Glutamatergic neuron (in vitro differentiated cells): ENCODE data around the gene SPO11. TPM values are rescaled to one million over a fixed set of nuclear protein-coding genes. Genes with fewer than 3 reads are reported as not detected.

Experiments used
- DNase-seq: peaks from one replicate; pipeline ENCODE4 v3.0.0; 2022
- H3K27ac Mint-ChIP-seq: one replicate; pipeline ENCODE4 v1.8.0; 2020; ENCODE audit warnings: mild to moderate bottlenecking, mixed read lengths, inconsistent platforms; ENCODE audit not compliant: unreplicated experiment
- H3K27me3 Mint-ChIP-seq: one replicate; pipeline ENCODE4 v1.8.0; 2020; ENCODE audit warnings: mild to moderate bottlenecking, moderate library complexity, mixed read lengths, inconsistent platforms; ENCODE audit not compliant: unreplicated experiment
- H3K36me3 Mint-ChIP-seq: one replicate; pipeline ENCODE4 v1.8.0; 2020; ENCODE audit warnings: mild to moderate bottlenecking, mixed read lengths, inconsistent platforms; ENCODE audit not compliant: unreplicated experiment
- H3K4me1 Mint-ChIP-seq: one replicate; pipeline ENCODE4 v1.8.0; 2020; ENCODE audit warnings: mild to moderate bottlenecking, low read depth, mixed read lengths, inconsistent platforms; ENCODE audit not compliant: unreplicated experiment
- H3K4me3 Mint-ChIP-seq: one replicate; pipeline ENCODE4 v1.8.0; 2020; ENCODE audit warnings: mild to moderate bottlenecking, mixed read lengths, inconsistent platforms; ENCODE audit not compliant: unreplicated experiment
- H3K9me3 Mint-ChIP-seq: one replicate; pipeline ENCODE4 v1.8.0; 2020; ENCODE audit warnings: mild to moderate bottlenecking, moderate library complexity, mixed read lengths, inconsistent platforms; ENCODE audit not compliant: unreplicated experiment
- total RNA-seq: library from RNA; stranded (reverse); fragmentation: NEBNext Ultra II Directional; extraction: Animal tissue kit (Norgen Biotek cat#: 25700); gene quantifications from one replicate; pipeline ENCODE4 v1.2.1, GENCODE V29; 2021; ENCODE audit not compliant: unreplicated experiment
- TF ChIP-seq, protein P1 (sequence below): fragments of 200-600 bp; sonication (generic); IDR thresholded peaks from one replicate; pipeline ENCODE4 v1.5.0; 2021; ENCODE audit not compliant: partially characterized antibody, unreplicated experiment

Gene SPO11
- total RNA-seq, 1 donor from 2014 or later: not detected

DNA sequence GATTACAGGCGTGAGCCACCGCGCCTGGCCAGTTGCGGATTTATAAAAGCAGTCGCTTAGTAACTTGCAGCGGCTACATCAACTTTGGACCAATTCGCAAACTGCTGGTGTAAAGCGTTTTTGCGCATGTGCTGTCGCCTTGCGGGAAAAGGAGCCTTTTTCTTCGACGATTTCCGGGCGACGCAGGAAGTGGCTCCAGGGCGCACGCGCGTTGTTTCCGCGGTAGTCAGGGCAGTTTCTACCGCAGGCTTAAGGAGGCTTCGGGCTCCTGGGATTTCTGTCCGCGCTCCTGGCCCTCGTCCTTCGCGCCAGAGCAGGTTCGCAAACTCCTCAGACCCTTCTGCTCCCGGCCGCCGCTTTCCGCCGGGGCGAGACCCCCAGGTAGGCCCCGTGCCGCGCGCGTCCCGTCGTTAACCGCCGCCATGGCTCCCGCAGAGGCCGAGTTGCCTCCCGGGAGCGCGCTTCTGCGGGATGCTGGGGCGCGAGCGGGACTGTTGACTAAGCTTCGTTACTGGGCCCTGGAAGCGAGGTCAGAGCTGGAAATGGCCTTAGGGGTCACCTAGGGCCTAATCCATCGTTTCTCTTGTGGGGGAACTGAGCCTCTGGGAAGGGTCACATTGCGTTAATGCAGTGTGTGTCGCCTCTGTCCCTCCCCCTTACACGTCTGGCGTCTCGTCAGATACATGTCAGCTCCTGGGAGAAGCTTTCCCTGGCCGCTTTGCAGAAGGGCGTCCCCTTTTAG is 21.6 kb downstream of the SPO11 start, which contains the start of gene RAE1:
Gene RAE1 (plus strand): TSS at position 214 of the 742 bp plus-strand sequence. CDS start 2,784 bp downstream, outside the sequence.
- Mint-ChIP-seq H3K4me3 (peak within 1 kb of the TSS; percentile 95), H3K27me3 (peaks cover 4% of the 10 kb centered on the region)

DNA sequence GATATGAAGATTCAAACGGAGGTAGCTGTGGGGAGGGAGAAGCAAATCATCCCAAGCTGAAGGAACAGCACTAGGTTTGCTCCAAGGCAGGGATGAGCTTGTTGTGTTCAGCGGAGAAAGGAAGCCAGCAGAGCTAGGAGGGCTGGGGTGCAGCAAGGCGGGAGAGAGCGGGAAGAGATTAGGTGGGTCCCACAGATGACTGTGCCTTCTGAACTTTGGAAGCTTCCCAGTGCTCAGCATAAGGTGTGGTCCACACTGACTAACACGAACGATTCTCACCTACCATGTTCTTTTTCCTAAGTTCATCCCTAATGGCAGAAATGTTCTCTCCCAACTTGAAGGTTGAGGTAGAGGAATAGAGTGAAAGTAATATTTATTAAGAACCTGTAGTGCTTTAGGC is 22.7 kb downstream of the SPO11 start:
- no peak overlapping the region for H3K27ac Mint-ChIP-seq
- no peak for DNase-seq
- TF ChIP-seq, protein P1, sequence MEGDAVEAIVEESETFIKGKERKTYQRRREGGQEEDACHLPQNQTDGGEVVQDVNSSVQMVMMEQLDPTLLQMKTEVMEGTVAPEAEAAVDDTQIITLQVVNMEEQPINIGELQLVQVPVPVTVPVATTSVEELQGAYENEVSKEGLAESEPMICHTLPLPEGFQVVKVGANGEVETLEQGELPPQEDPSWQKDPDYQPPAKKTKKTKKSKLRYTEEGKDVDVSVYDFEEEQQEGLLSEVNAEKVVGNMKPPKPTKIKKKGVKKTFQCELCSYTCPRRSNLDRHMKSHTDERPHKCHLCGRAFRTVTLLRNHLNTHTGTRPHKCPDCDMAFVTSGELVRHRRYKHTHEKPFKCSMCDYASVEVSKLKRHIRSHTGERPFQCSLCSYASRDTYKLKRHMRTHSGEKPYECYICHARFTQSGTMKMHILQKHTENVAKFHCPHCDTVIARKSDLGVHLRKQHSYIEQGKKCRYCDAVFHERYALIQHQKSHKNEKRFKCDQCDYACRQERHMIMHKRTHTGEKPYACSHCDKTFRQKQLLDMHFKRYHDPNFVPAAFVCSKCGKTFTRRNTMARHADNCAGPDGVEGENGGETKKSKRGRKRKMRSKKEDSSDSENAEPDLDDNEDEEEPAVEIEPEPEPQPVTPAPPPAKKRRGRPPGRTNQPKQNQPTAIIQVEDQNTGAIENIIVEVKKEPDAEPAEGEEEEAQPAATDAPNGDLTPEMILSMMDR: no peak

More for the DNA sequence above, 21.6 kb downstream of the SPO11 start, which contains the start of gene RAE1:
- H3K9me3 Mint-ChIP-seq: peaks cover 7% of the 10 kb centered on the region
- peak; percentile 95 for DNase-seq
- TF ChIP-seq, protein P1: no peak
- H3K27ac Mint-ChIP-seq: peak within 1 kb of the TSS; percentile 77
- no peaks in the 10 kb centered on the region for H3K36me3 Mint-ChIP-seq
- H3K4me1 Mint-ChIP-seq: peaks cover 6% of the 10 kb centered on the region

DNA sequence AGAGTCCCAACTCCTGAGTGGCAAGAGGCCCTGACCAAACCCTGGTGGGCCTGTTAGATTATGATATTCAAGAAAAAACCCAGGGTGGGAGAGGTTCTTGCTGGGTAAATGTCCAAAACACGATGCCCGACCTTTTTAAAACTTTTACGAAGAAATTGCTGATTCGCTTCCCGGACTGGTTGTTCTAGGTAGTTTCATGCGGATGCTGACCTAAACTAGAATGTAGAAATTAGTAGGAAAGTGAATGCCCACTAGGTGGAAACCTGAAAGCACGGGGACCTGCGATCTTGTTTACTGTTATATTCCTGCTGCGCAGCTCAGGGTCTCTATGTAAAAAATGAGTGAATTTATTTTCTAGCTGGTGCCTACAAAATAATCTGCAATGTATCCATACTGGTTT is 23.7 kb downstream of the SPO11 start:
- Mint-ChIP-seq H3K27me3 (peaks cover 4% of the 10 kb centered on the region), H3K9me3 (peaks cover 4% of the 10 kb centered on the region), H3K4me3 (peak overlapping the region; percentile 45), H3K27ac (no peak overlapping the region), H3K36me3 (no peaks in the 10 kb centered on the region), H3K4me1 (peaks cover 6% of the 10 kb centered on the region)
- TF ChIP-seq, protein P1: no peak
- DNase-seq: no peak

More for the DNA sequence above, 22.7 kb downstream of the SPO11 start:
- H3K4me3 Mint-ChIP-seq: peak overlapping the region; percentile 95
- H3K27me3 Mint-ChIP-seq: peaks cover 4% of the 10 kb centered on the region
- peaks cover 6% of the 10 kb centered on the region for H3K4me1 Mint-ChIP-seq
- H3K36me3 Mint-ChIP-seq: no peaks in the 10 kb centered on the region
- peaks cover 7% of the 10 kb centered on the region for H3K9me3 Mint-ChIP-seq

DNA sequence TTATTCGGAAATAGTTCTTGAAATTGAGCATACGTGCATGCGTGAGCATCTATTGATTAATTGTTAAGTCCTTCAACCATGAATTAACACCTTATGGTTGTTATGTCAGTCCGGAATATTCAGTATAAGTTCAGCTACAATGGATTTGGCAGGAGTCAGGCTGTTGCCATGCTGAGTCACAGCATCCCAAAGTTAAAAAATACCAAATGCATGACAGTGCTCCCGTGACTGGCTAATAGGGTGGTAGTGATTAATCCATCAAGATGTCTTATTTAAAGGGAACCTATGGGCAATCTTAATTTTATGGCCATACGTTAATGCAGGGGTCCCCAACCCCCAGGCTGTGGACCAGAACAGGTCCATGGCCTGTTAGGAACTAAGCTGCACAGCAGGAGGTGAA is 31.9 kb downstream of the SPO11 start:
- DNase-seq: no peak
- H3K27ac Mint-ChIP-seq: no peak overlapping the region

More for the DNA sequence above, 31.9 kb downstream of the SPO11 start:
- no peak overlapping the region for H3K4me3 Mint-ChIP-seq
- TF ChIP-seq, protein P1: no peak
- peaks cover 6% of the 10 kb centered on the region for H3K36me3 Mint-ChIP-seq
- H3K9me3 Mint-ChIP-seq: peaks cover 2% of the 10 kb centered on the region
- peaks cover 2% of the 10 kb centered on the region for H3K27me3 Mint-ChIP-seq
- peaks cover 6% of the 10 kb centered on the region for H3K4me1 Mint-ChIP-seq
